Liver (tissue), 9 donors: Measurements from ENCODE around the gene SBNO1. TPM values are rescaled to one million over a fixed set of nuclear protein-coding genes. Genes with fewer than 3 reads are reported as not detected.

Source experiments
- DNase-seq: peaks from one replicate; pipeline ENCODE4 v3.0.0-alpha.2; 2017; ENCODE audit warnings: low spot score
- H3K27ac ChIP-seq, 2 donors: one replicate each; pipeline ENCODE4 v1.7.0; 2013; ENCODE audit warnings: inconsistent platforms in 2 of 2, low read length in 2 of 2, control low read depth in 1 of 2, low read depth in 1 of 2, mild to moderate bottlenecking in 1 of 2
- H3K27me3 ChIP-seq, 4 donors: one replicate each; pipeline versions ENCODE4 v1.6.1 to v1.7.0; 2013; ENCODE audit warnings: low read length in 3 of 4, inconsistent platforms in 1 of 4, mild to moderate bottlenecking in 1 of 4, moderate library complexity in 1 of 4; ENCODE audit not compliant: control insufficient read depth in 4 of 4, insufficient read depth in 4 of 4
- H3K36me3 ChIP-seq, 4 donors: one replicate each; pipeline versions ENCODE4 v1.6.1 to v1.7.0; 2013; ENCODE audit warnings: low read length in 3 of 4, mild to moderate bottlenecking in 3 of 4, low read depth in 1 of 4, moderate library complexity in 1 of 4; ENCODE audit not compliant: control insufficient read depth in 4 of 4, insufficient read depth in 3 of 4
- H3K4me1 ChIP-seq, 4 donors: one replicate each; pipeline versions ENCODE4 v1.6.1 to v1.7.0; 2013; ENCODE audit warnings: low read length in 3 of 4, mild to moderate bottlenecking in 3 of 4, moderate library complexity in 1 of 4; ENCODE audit not compliant: control insufficient read depth in 4 of 4, insufficient read depth in 4 of 4
- H3K4me3 ChIP-seq, 3 donors: one replicate each; pipeline versions ENCODE4 v1.6.1 to v1.7.0; 2013; ENCODE audit warnings: low read length in 3 of 3, control low read depth in 1 of 3, low read depth in 1 of 3, mild to moderate bottlenecking in 1 of 3
- H3K9ac ChIP-seq, 2 donors: one replicate each; pipeline ENCODE4 v1.7.0; 2013; ENCODE audit warnings: low read length in 2 of 2, mild to moderate bottlenecking in 2 of 2, moderate library complexity in 2 of 2, control low read depth in 1 of 2, low read depth in 1 of 2
- H3K9me3 ChIP-seq, 4 donors: one replicate each; pipeline versions ENCODE4 v1.6.1 to v1.7.0; 2013; ENCODE audit warnings: low read length in 3 of 4; ENCODE audit not compliant: control insufficient read depth in 4 of 4
- ATF3 ChIP-seq: IDR thresholded peaks from 2 replicates; pipeline ENCODE4 v1.6.1; 2016; ENCODE audit warnings: antibody characterized with exemption
- CTCF ChIP-seq: fragments of 150-350 bp; IDR thresholded peaks from 2 replicates; pipeline ENCODE4 v1.5.1; 2017; ENCODE audit warnings: improper control_type of control experiment, low read depth, low read length; ENCODE audit not compliant: missing input control
- EGR1 ChIP-seq, 2 donors: IDR thresholded peaks; 2 replicates each; pipeline ENCODE4 v1.6.1; 2016 to 2018; ENCODE audit warnings: antibody characterized with exemption in 2 of 2, low read depth in 2 of 2
- FOXA1 ChIP-seq: IDR thresholded peaks from 2 replicates; pipeline ENCODE4 v1.6.1; 2016; ENCODE audit warnings: antibody characterized with exemption
- GABPA ChIP-seq, 2 donors: IDR thresholded peaks in 1 of 2; conservative IDR thresholded peaks in 1 of 2; 2 replicates each; pipeline ENCODE4 v1.6.1; 2016; ENCODE audit warnings: antibody characterized with exemption in 2 of 2, mild to moderate bottlenecking in 1 of 2, moderate library complexity in 1 of 2
- HNF4A ChIP-seq, 2 donors: conservative IDR thresholded peaks; 2 replicates each; pipeline ENCODE4 v1.6.1; 2016; ENCODE audit warnings: antibody characterized with exemption in 2 of 2, mild to moderate bottlenecking in 2 of 2
- JUND ChIP-seq, 2 donors: IDR thresholded peaks; 2 replicates each; pipeline ENCODE4 v1.6.1; 2016; ENCODE audit warnings: antibody characterized with exemption in 2 of 2
- NR2F2 ChIP-seq: IDR thresholded peaks from 2 replicates; pipeline ENCODE4 v1.6.1; 2016; ENCODE audit warnings: antibody characterized with exemption
- RAD21 ChIP-seq, 2 donors: IDR thresholded peaks; 2 replicates each; pipeline ENCODE4 v1.6.1; 2016; ENCODE audit warnings: antibody characterized with exemption in 2 of 2, mild to moderate bottlenecking in 2 of 2
- RXRA ChIP-seq, 2 donors: IDR thresholded peaks; 2 replicates each; pipeline ENCODE4 v1.6.1; 2017 to 2018; ENCODE audit warnings: antibody characterized with exemption in 2 of 2, mild to moderate bottlenecking in 1 of 2
- TAF1 ChIP-seq: conservative IDR thresholded peaks from 2 replicates; pipeline ENCODE4 v1.6.1; 2016; ENCODE audit warnings: antibody characterized with exemption, mild to moderate bottlenecking
- YY1 ChIP-seq: IDR thresholded peaks from 2 replicates; pipeline ENCODE4 v1.6.1; 2016; ENCODE audit warnings: antibody characterized with exemption, mild to moderate bottlenecking
- ZBTB33 ChIP-seq: IDR thresholded peaks from 2 replicates; pipeline ENCODE4 v1.6.1; 2016; ENCODE audit warnings: antibody characterized with exemption
- WGBS: extraction: QIAGEN DNeasy Blood & Tissue Kit; methylation state at CpG from one replicate; pipeline ENCODE4 v1.1.7; 2013; 5-methylcytosine and 5-hydroxymethylcytosine counted together
- polyA plus RNA-seq, 2 donors: library from polyadenylated mRNA; stranded (reverse) in 1 of 2; unstranded in 1 of 2; fragments of 200-250 nt in 1 of 2; fragments of >200 nt in 1 of 2; fragmentation: Nextera tagmentation in 1 of 2; extraction: Ambion mirVana in 1 of 2; gene quantifications; one replicate each; pipeline versions ENCODE4 v1.2.1 to v1.2.3, GENCODE V29; 2013 to 2015
- total RNA-seq, 2 donors: library from RNA; depleted of rRNA; stranded (reverse); fragments of >200 nt; gene quantifications; one replicate each; pipeline ENCODE4 v1.2.3, GENCODE V29; 2014
- donor health status: healthy.
- donor health status: healthy.
- donor health status: healthy.
- donor health status: healthy.
- donor health status: healthy.

Gene SBNO1
- total and polyA plus RNA-seq, 4 donors = 4.0 to 19.8 (median 10.4) TPM

GRCh38 chr12:123384994-123385376, 20.3 kb upstream of the SBNO1 start:
- TF ChIP-seq NR2F2 = no peak
- no peak for TF ChIP-seq ZBTB33
- TF ChIP-seq EGR1 (IDR thresholded peaks at IDR 0.05; ENCODE audit: low read depth in 2 of 2) = no peak
- TF ChIP-seq YY1 = no peak
- TF ChIP-seq RXRA (IDR thresholded peaks at IDR 0.05) = no peak
- TF ChIP-seq CTCF = no peak
- Histone ChIP-seq H3K27me3 (no peaks in the 10 kb centered on the region), H3K27ac (no peak overlapping the region), H3K4me1 (peaks cover 7 to 24% (median 17%) of the 10 kb centered on the region in 4 donors), H3K9ac (no peak overlapping the region), H3K4me3 (peak overlapping the region in 1 of 3 donors; percentile 73), H3K36me3 (no peaks in the 10 kb centered on the region), H3K9me3 (no peaks in the 10 kb centered on the region)
- no peak for DNase-seq
- WGBS = 21% methylated on average over 1 of the region's 1 CpG

GRCh38 chr12:123384318-123384993, 19.8 kb upstream of the SBNO1 start:
- peak; percentile 55 for DNase-seq
- Histone ChIP-seq H3K9me3 (no peaks in the 10 kb centered on the region), H3K27me3 (no peaks in the 10 kb centered on the region), H3K4me1 (peaks cover 6 to 21% (median 16%) of the 10 kb centered on the region in 4 donors), H3K27ac (peak overlapping the region; percentile 66 to 67), H3K9ac (peak overlapping the region in 1 of 2 donors; percentile 21), H3K4me3 (peak overlapping the region; percentile 64 to 73 (median 64)), H3K36me3 (no peaks in the 10 kb centered on the region)
- WGBS = 3% methylated on average over 41 of the region's 41 CpGs
- TF ChIP-seq HNF4A (conservative IDR thresholded peaks at IDR 0.05) = no peak
- no peak for TF ChIP-seq RAD21 (IDR thresholded peaks at IDR 0.05)
- no peak for TF ChIP-seq TAF1
- no peak for TF ChIP-seq YY1
- no peak for TF ChIP-seq JUND (IDR thresholded peaks at IDR 0.05)
- TF ChIP-seq GABPA (IDR thresholded peaks at IDR 0.05 in 1 of 2, conservative IDR thresholded peaks at IDR 0.05 in 1 of 2) = no peak
- no peak for TF ChIP-seq ATF3

GRCh38 chr12:123382684-123383083, 18.0 kb upstream of the SBNO1 start:
- Histone ChIP-seq H3K4me3 (no peak overlapping the region), H3K36me3 (no peaks in the 10 kb centered on the region), H3K4me1 (peaks cover 6 to 13% (median 9%) of the 10 kb centered on the region in 4 donors), H3K27ac (no peak overlapping the region), H3K27me3 (no peaks in the 10 kb centered on the region), H3K9me3 (no peaks in the 10 kb centered on the region), H3K9ac (no peak overlapping the region)
- no peak for DNase-seq
- TF ChIP-seq GABPA (IDR thresholded peaks at IDR 0.05 in 1 of 2, conservative IDR thresholded peaks at IDR 0.05 in 1 of 2) = no peak
- TF ChIP-seq FOXA1 = no peak
- TF ChIP-seq YY1 = no peak
- WGBS = 93% methylated on average over 14 of the region's 14 CpGs
